SK-N-MC (cell line): ENCODE measurements around the gene TMEM14A.

Source experiments
- EZH2 ChIP-seq: fragments of 200-600 bp; sonication (generic); IDR thresholded peaks from one replicate; pipeline ENCODE4 v1.6.1; 2017; ENCODE audit warnings: antibody characterized with exemption
- FOXP2 ChIP-seq: optimal IDR thresholded peaks from 2 replicates; pipeline ENCODE3; 2011; ENCODE audit warnings: mild to moderate bottlenecking, moderate library complexity; ENCODE audit not compliant: insufficient read depth; ENCODE audit errors: extremely low read length, control extremely low read depth
- POLR2AphosphoS5 ChIP-seq: IDR thresholded peaks from 2 replicates; pipeline ENCODE4 v1.6.1; 2012; ENCODE audit warnings: mild to moderate bottlenecking, low read depth, low read length, borderline replicate concordance

GRCh38 chr6:52733172-52733571 is 62.3 kb downstream of the TMEM14A start:
- TF ChIP-seq POLR2AphosphoS5 (no peak), FOXP2 (no peak), EZH2 (no peak)
